PFSK-1 (cell line): ENCODE results near the gene MINK1.

ENCODE experiments used
- POLR2AphosphoS5 ChIP-seq: IDR thresholded peaks from 2 replicates; pipeline ENCODE4 v1.6.1; 2012; ENCODE audit warnings: low read depth, mild to moderate bottlenecking, control low read depth, low read length, moderate library complexity
- TF ChIP-seq, protein P1 (sequence below), 2 experiments: IDR thresholded peaks; 2 replicates each; pipeline versions ENCODE4 v1.6.1 to v1.8.0; 2011 to 2012; ENCODE audit warnings: low read depth in 2 of 2, low read length in 2 of 2, control low read depth in 1 of 2, inconsistent platforms in 1 of 2, mild to moderate bottlenecking in 1 of 2, moderate library complexity in 1 of 2; ENCODE audit not compliant: insufficient read depth in 1 of 2

DNA sequence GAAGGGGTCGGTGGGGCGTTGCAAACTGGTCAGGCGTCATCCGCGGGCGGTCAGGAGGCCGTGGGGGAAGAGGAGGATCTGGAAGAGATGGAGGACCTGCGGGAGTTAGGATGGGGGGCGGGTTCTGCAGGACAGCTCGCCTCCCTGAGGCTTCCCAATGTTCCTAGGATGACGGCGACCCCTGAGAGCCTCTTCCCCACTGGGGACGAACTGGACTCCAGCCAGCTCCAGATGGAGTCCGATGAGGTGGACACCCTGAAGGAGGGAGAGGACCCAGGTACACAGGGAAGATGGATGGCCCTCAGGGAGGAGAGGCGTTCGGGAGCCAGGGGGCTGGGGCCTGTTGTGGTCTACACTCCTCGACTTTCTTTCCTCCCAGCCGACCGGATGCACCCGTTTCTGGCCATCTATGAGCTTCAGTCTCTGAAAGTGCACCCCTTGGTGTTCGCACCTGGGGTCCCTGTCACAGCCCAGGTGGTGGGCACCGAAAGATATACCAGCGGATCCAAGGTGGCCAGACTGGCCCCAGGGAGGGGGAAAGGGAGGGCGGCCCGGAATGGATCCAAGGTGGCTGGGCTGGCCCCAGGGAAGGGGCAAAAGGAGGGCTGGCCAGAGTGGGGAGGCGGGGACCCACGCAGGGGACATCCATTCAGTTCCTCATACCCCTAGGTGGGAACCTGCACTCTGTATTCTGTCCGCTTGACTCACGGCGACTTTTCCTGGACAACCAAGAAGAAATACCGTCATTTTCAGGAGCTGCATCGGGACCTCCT lies 25.3 kb upstream of the MINK1 start:
- TF ChIP-seq, protein P1, sequence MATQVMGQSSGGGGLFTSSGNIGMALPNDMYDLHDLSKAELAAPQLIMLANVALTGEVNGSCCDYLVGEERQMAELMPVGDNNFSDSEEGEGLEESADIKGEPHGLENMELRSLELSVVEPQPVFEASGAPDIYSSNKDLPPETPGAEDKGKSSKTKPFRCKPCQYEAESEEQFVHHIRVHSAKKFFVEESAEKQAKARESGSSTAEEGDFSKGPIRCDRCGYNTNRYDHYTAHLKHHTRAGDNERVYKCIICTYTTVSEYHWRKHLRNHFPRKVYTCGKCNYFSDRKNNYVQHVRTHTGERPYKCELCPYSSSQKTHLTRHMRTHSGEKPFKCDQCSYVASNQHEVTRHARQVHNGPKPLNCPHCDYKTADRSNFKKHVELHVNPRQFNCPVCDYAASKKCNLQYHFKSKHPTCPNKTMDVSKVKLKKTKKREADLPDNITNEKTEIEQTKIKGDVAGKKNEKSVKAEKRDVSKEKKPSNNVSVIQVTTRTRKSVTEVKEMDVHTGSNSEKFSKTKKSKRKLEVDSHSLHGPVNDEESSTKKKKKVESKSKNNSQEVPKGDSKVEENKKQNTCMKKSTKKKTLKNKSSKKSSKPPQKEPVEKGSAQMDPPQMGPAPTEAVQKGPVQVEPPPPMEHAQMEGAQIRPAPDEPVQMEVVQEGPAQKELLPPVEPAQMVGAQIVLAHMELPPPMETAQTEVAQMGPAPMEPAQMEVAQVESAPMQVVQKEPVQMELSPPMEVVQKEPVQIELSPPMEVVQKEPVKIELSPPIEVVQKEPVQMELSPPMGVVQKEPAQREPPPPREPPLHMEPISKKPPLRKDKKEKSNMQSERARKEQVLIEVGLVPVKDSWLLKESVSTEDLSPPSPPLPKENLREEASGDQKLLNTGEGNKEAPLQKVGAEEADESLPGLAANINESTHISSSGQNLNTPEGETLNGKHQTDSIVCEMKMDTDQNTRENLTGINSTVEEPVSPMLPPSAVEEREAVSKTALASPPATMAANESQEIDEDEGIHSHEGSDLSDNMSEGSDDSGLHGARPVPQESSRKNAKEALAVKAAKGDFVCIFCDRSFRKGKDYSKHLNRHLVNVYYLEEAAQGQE (IDR thresholded peaks at IDR 0.05; ENCODE audit: insufficient read depth in 1 of 2, low read depth in 2 of 2, low read length in 2 of 2), result no peak
- no peak for TF ChIP-seq POLR2AphosphoS5
